ENCODE measurements around the gene QSER1. TPM values are rescaled to one million over a fixed set of nuclear protein-coding genes. Genes with fewer than 3 reads are reported as not detected.

QSER1 gene
- total and polyA plus RNA-seq, 2 experiments from 2014 or later, result 4.5 to 32.1 TPM

DNA sequence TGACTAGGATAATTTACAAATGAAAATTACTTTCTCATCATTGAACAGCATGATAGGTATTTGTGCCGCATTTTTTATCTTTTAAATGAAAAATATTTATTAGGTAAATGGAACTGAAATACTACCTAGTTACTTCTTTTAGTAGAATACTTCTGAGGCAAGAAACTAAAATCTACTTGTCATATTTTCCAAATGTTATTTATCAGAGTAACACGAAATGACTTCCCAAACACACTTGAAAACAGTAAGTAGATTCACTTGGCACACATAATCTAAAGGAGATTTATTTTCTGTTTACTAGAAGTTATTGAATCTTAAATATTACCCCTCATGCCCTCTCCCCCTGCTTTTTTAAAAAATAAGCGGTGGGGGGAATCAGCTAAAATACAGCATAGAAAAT is 2.3 kb downstream of the QSER1 start:
- TF ChIP-seq, protein P1, sequence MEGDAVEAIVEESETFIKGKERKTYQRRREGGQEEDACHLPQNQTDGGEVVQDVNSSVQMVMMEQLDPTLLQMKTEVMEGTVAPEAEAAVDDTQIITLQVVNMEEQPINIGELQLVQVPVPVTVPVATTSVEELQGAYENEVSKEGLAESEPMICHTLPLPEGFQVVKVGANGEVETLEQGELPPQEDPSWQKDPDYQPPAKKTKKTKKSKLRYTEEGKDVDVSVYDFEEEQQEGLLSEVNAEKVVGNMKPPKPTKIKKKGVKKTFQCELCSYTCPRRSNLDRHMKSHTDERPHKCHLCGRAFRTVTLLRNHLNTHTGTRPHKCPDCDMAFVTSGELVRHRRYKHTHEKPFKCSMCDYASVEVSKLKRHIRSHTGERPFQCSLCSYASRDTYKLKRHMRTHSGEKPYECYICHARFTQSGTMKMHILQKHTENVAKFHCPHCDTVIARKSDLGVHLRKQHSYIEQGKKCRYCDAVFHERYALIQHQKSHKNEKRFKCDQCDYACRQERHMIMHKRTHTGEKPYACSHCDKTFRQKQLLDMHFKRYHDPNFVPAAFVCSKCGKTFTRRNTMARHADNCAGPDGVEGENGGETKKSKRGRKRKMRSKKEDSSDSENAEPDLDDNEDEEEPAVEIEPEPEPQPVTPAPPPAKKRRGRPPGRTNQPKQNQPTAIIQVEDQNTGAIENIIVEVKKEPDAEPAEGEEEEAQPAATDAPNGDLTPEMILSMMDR (IDR thresholded peaks at IDR 0.05; ENCODE audit: low read depth, low read length), result no peak
- no peaks in the 10 kb centered on the region for H3K27me3 ChIP-seq
- peak overlapping the region; percentile 68 for H3K4me3 ChIP-seq
- H3K27ac ChIP-seq, result peak overlapping the region; percentile 96
- H3K4me1 ChIP-seq (ENCODE audit: low read depth), result peaks cover 17% of the 10 kb centered on the region
- H3K36me3 ChIP-seq, result no peaks in the 10 kb centered on the region
- no peak for DNase-seq (ENCODE audit: low read depth in 1 of 2, low spot score in 1 of 2)
- no peaks in the 10 kb centered on the region for H3K9me3 ChIP-seq (ENCODE audit: low read depth)

DNA sequence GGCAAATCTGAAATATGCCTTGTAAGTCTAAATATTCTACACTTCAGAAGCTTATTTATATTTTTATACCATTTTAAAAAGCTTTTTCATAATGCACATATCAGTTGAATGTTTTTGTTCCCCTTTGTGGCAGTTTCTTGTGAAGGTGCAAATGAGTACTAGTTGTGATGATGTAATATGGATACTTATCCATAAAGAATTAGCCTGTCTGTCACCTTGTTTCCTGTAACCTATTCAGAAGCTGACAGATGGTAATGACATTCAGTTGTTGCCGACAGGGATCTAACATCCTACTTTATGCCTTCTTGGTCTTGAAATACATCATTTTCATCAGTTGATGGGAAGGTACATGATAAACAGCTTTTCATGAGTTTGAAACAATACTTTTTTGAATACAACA is 2.9 kb downstream of the QSER1 start:
- Histone ChIP-seq H3K9me3 (ENCODE audit: low read depth) (no peaks in the 10 kb centered on the region), H3K27me3 (no peaks in the 10 kb centered on the region), H3K4me3 (peak overlapping the region; percentile 68), H3K4me1 (ENCODE audit: low read depth) (peaks cover 17% of the 10 kb centered on the region), H3K36me3 (no peaks in the 10 kb centered on the region), H3K27ac (peak overlapping the region; percentile 96)
- no peak for DNase-seq (ENCODE audit: low read depth in 1 of 2, low spot score in 1 of 2)
- TF ChIP-seq, protein P1 (IDR thresholded peaks at IDR 0.05; ENCODE audit: low read depth, low read length), result no peak

DNA sequence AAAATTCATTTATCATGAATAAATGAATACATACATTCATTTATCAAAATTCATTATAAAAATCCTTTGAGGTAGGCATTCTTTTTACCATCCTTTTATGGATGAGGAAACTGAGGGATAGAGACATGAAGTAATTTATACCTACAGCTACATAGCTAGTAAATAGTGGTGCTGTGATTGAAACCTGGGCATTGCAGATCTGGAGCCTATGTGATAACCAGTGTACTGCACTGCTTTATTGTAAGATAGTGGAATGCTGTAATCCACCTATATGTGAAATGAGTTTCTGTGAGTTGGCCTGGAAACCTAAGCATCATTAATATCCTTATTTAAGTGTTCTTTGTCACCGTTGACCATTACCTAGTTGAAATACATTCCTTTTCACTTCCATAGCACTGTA is 4.5 kb downstream of the QSER1 start:
- H3K27me3 ChIP-seq, result no peaks in the 10 kb centered on the region
- peaks cover 12% of the 10 kb centered on the region for H3K4me1 ChIP-seq (ENCODE audit: low read depth)
- H3K4me3 ChIP-seq, result no peak overlapping the region
- H3K36me3 ChIP-seq, result no peaks in the 10 kb centered on the region
- no peaks in the 10 kb centered on the region for H3K9me3 ChIP-seq (ENCODE audit: low read depth)
- TF ChIP-seq, protein P1 (IDR thresholded peaks at IDR 0.05; ENCODE audit: low read depth, low read length), result no peak
- no peak for DNase-seq (ENCODE audit: low read depth in 1 of 2, low spot score in 1 of 2)
- H3K27ac ChIP-seq, result no peak overlapping the region

DNA sequence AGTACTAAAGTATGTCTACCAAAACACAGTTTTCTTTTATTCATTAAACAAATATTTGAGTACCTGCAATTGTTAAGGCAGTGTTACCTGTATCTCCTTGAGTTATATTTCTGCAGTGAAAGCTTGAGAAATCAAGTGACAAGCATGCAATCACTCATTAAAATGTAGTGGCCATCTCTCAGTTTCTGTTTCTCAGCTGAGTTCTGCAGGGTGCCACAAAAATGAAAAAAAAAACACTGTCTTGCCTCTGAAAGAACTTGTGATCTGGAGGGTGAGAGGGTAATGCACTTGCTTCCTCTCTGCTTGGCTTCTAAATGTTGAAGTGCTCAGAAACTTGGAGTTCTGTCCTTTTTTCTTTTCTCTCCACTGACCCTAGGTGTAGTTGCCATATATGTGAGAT is 6.8 kb downstream of the QSER1 start:
- Histone ChIP-seq H3K4me3 (no peak overlapping the region), H3K27ac (no peak overlapping the region), H3K4me1 (ENCODE audit: low read depth) (peaks cover 16% of the 10 kb centered on the region), H3K36me3 (no peaks in the 10 kb centered on the region), H3K27me3 (no peaks in the 10 kb centered on the region), H3K9me3 (ENCODE audit: low read depth) (no peaks in the 10 kb centered on the region)
- TF ChIP-seq, protein P1 (IDR thresholded peaks at IDR 0.05; ENCODE audit: low read depth, low read length), result no peak
- DNase-seq (ENCODE audit: low read depth in 1 of 2, low spot score in 1 of 2), result no peak

DNA sequence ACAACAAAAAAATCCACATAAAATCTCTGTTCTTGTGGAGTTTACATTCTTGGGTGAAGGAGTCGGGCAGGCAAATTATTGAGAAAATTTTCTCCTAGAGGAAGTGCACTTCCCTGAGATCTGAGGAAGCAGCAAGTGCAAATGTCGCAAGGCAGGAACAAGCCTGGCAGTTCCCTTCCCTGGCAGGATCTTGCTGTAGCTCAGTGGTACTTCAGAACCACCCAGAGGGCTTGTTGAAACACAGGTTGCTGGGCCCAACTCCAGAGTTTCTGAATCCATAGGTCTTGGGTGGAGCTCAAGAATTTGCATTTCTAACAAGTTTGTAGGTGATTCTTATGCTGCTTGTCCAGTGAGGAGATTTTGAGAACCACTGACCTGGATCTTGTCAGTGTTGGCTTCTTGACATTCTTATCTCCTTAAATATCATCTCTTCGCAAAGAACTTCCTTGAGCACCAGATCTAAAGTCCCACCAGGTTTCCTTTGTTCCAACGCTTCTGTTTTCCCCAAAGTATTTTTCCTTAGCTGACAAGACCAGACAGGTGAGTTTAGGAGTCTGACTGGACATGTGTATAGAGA is 9.6 kb downstream of the QSER1 start:
- DNase-seq (ENCODE audit: low read depth in 1 of 2, low spot score in 1 of 2), result no peak
- no peaks in the 10 kb centered on the region for H3K36me3 ChIP-seq
- TF ChIP-seq, protein P1 (IDR thresholded peaks at IDR 0.05; ENCODE audit: low read depth, low read length), result no peak
- no peaks in the 10 kb centered on the region for H3K27me3 ChIP-seq
- H3K4me1 ChIP-seq (ENCODE audit: low read depth), result peaks cover 4% of the 10 kb centered on the region
- no peak overlapping the region for H3K4me3 ChIP-seq
- no peak overlapping the region for H3K27ac ChIP-seq
- H3K9me3 ChIP-seq (ENCODE audit: low read depth), result no peaks in the 10 kb centered on the region
